Ishikawa (cell line): Measurements from ENCODE around the gene MINK1.

Experiments
- CEBPB ChIP-seq: IDR thresholded peaks from 2 replicates; pipeline ENCODE4 v1.6.1; 2012
- CREB1 ChIP-seq: IDR thresholded peaks from 2 replicates; pipeline ENCODE4 v1.6.1; 2012; ENCODE audit warnings: low read depth
- EGR1 ChIP-seq: IDR thresholded peaks from 2 replicates; pipeline ENCODE4 v1.6.1; 2012
- EP300 ChIP-seq: IDR thresholded peaks from 2 replicates; pipeline ENCODE4 v1.6.1; 2012; ENCODE audit warnings: borderline replicate concordance
- FOXM1 ChIP-seq: IDR thresholded peaks from 2 replicates; pipeline ENCODE4 v1.6.1; 2012; ENCODE audit warnings: low read depth, borderline replicate concordance
- NFIC ChIP-seq: IDR thresholded peaks from 2 replicates; pipeline ENCODE4 v1.6.1; 2012
- RAD21 ChIP-seq: IDR thresholded peaks from 2 replicates; pipeline ENCODE4 v1.6.1; 2012; ENCODE audit warnings: low read depth
- TAF1 ChIP-seq: IDR thresholded peaks from 2 replicates; pipeline ENCODE4 v1.6.1; 2012; ENCODE audit warnings: low read depth, mild to moderate bottlenecking
- TCF12 ChIP-seq: IDR thresholded peaks from 2 replicates; pipeline ENCODE4 v1.6.1; 2012; ENCODE audit warnings: low read depth
- TEAD4 ChIP-seq: IDR thresholded peaks from 2 replicates; pipeline ENCODE4 v1.6.1; 2012
- YY1 ChIP-seq: IDR thresholded peaks from 2 replicates; pipeline ENCODE4 v1.6.1; 2012; ENCODE audit warnings: low read depth
- ZBTB7A ChIP-seq: IDR thresholded peaks from 2 replicates; pipeline ENCODE4 v1.6.1; 2012; ENCODE audit warnings: low read depth
- TF ChIP-seq, protein P1 (sequence below): IDR thresholded peaks from 2 replicates; pipeline ENCODE4 v1.6.1; 2012; ENCODE audit warnings: low read depth, mild to moderate bottlenecking

DNA sequence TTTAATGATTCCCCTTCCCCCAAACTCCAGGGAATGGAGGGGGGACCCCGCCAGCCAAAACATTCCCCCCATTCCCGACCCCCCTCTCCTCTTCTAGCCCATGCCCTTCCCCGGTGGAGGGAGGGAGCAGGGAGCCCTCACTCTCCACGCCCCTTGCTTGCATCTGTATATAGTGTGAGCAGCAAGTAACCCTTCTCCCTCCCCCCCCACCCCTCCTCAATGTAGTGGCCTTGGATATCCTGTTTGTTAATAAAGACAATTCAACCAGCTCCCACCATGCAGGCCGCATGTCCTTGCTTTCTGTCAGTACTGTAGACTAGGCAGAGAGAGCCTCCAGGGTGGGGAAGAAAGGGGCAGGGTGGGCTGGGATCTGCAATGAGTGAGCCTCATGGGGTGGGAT, 64.6 kb downstream of the MINK1 start:
- no peak for TF ChIP-seq RAD21
- TF ChIP-seq FOXM1: no peak
- no peak for TF ChIP-seq YY1
- TF ChIP-seq, protein P1, sequence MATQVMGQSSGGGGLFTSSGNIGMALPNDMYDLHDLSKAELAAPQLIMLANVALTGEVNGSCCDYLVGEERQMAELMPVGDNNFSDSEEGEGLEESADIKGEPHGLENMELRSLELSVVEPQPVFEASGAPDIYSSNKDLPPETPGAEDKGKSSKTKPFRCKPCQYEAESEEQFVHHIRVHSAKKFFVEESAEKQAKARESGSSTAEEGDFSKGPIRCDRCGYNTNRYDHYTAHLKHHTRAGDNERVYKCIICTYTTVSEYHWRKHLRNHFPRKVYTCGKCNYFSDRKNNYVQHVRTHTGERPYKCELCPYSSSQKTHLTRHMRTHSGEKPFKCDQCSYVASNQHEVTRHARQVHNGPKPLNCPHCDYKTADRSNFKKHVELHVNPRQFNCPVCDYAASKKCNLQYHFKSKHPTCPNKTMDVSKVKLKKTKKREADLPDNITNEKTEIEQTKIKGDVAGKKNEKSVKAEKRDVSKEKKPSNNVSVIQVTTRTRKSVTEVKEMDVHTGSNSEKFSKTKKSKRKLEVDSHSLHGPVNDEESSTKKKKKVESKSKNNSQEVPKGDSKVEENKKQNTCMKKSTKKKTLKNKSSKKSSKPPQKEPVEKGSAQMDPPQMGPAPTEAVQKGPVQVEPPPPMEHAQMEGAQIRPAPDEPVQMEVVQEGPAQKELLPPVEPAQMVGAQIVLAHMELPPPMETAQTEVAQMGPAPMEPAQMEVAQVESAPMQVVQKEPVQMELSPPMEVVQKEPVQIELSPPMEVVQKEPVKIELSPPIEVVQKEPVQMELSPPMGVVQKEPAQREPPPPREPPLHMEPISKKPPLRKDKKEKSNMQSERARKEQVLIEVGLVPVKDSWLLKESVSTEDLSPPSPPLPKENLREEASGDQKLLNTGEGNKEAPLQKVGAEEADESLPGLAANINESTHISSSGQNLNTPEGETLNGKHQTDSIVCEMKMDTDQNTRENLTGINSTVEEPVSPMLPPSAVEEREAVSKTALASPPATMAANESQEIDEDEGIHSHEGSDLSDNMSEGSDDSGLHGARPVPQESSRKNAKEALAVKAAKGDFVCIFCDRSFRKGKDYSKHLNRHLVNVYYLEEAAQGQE: no peak
- TF ChIP-seq TEAD4: no peak
- TF ChIP-seq ZBTB7A: no peak
- TF ChIP-seq TAF1: no peak
- TF ChIP-seq EP300: no peak
- no peak for TF ChIP-seq NFIC
- TF ChIP-seq TCF12: no peak
- TF ChIP-seq CREB1: no peak
- no peak for TF ChIP-seq CEBPB
- no peak for TF ChIP-seq EGR1
